8988T (cell line): ENCODE results near the gene ARHGAP8.
"Not testable (repeated sequence)": the region's sequence is repeated elsewhere in the genome, so short reads cannot be mapped to it uniquely, and the experiment has no call there.

ENCODE experiments used
- DNase-seq: peaks from one replicate; pipeline ENCODE4 v3.0.0; 2011

Gene ARHGAP8

GRCh38 chr22:44740307-44740706, 12.1 kb upstream of the ARHGAP8 start:
- DNase-seq, result no peak

GRCh38 chr22:44741929-44742328, 10.4 kb upstream of the ARHGAP8 start:
- no peak for DNase-seq

GRCh38 chr22:44743247-44743646, 9.1 kb upstream of the ARHGAP8 start:
- DNase-seq, result no peak

GRCh38 chr22:44743804-44744211, 8.6 kb upstream of the ARHGAP8 start:
- DNase-seq, result no peak

GRCh38 chr22:44745853-44746789, 6.3 kb upstream of the ARHGAP8 start:
- DNase-seq, result no peak

- not testable (repeated sequence) for DNase-seq
Measured at GRCh38 chr22:44747784-44748127, 4.6 kb upstream of the ARHGAP8 start.

GRCh38 chr22:44748524-44748923, 3.9 kb upstream of the ARHGAP8 start:
- no peak for DNase-seq

- DNase-seq, result no peak
Measured at GRCh38 chr22:44750481-44750880, 1.9 kb upstream of the ARHGAP8 start.

GRCh38 chr22:44753189-44754042, 1.0 kb downstream of the ARHGAP8 start:
- DNase-seq, result no peak

- DNase-seq, result no peak
Measured at GRCh38 chr22:44754998-44755397, 2.6 kb downstream of the ARHGAP8 start.

- no peak for DNase-seq
Measured at GRCh38 chr22:44755417-44755816, 3.0 kb downstream of the ARHGAP8 start.

- no peak for DNase-seq
Measured at GRCh38 chr22:44755956-44756361, 3.6 kb downstream of the ARHGAP8 start.

GRCh38 chr22:44758344-44758973, 6.1 kb downstream of the ARHGAP8 start:
- no peak for DNase-seq

- DNase-seq, result no peak
Measured at GRCh38 chr22:44759001-44759400, 6.6 kb downstream of the ARHGAP8 start.

GRCh38 chr22:44759430-44760310, 7.3 kb downstream of the ARHGAP8 start:
- no peak for DNase-seq

GRCh38 chr22:44760476-44760875, 8.1 kb downstream of the ARHGAP8 start:
- no peak for DNase-seq

- DNase-seq, result no peak
Measured at GRCh38 chr22:44761025-44761424, 8.7 kb downstream of the ARHGAP8 start.

- DNase-seq, result no peak
Measured at GRCh38 chr22:44764373-44764772, 12.0 kb downstream of the ARHGAP8 start.

GRCh38 chr22:44764974-44765373, 12.6 kb downstream of the ARHGAP8 start:
- no peak for DNase-seq

GRCh38 chr22:44765571-44766285, 13.4 kb downstream of the ARHGAP8 start:
- no peak for DNase-seq

GRCh38 chr22:44773082-44773481, 20.7 kb downstream of the ARHGAP8 start:
- DNase-seq, result no peak

GRCh38 chr22:44775862-44776261, 23.5 kb downstream of the ARHGAP8 start:
- no peak for DNase-seq
